ENCODE results near the gene CRISPLD2.

- no peak for TF ChIP-seq CTCF (conservative IDR thresholded peaks at IDR 0.05 in 1 of 2, IDR thresholded peaks at IDR 0.05 in 1 of 2; ENCODE audit: extremely low read depth in 1 of 2, insufficient read depth in 1 of 2, low read depth in 1 of 2, low read length in 2 of 2)
- no peak for TF ChIP-seq EZH2 (IDR thresholded peaks at IDR 0.05; ENCODE audit: borderline replicate concordance, low read length)
Measured at GRCh38 chr16:84909476-84910085, 89.8 kb downstream of the CRISPLD2 start.
